Activated gamma-delta T cell treated with anti-CD3 and anti-CD28 coated beads, Interleukin-2, amount 50 U/mL, for 16 hours (primary cell): ENCODE data around the gene EIF4E3.

Source experiments
- DNase-seq: peaks from one replicate; pipeline ENCODE4 v3.0.0-alpha.2; 2020; ENCODE audit warnings: low read depth

The EIF4E3 gene

GRCh38 chr3:71723452-71724170, 1.6 kb downstream of the EIF4E3 start:
- DNase-seq, result peak; percentile 37

GRCh38 chr3:71722693-71723092, 2.5 kb downstream of the EIF4E3 start:
- no peak for DNase-seq

GRCh38 chr3:71721651-71722157, 3.5 kb downstream of the EIF4E3 start:
- DNase-seq, result no peak

GRCh38 chr3:71721002-71721401, 4.2 kb downstream of the EIF4E3 start:
- no peak for DNase-seq

GRCh38 chr3:71718072-71718471, 7.1 kb downstream of the EIF4E3 start:
- no peak for DNase-seq

GRCh38 chr3:71714595-71714994, 10.6 kb downstream of the EIF4E3 start:
- DNase-seq, result no peak

GRCh38 chr3:71713041-71713440, 12.2 kb downstream of the EIF4E3 start:
- DNase-seq, result no peak

GRCh38 chr3:71710906-71711494, 14.2 kb downstream of the EIF4E3 start:
- DNase-seq, result no peak

- DNase-seq, result no peak
Measured at GRCh38 chr3:71709908-71710511, 15.2 kb downstream of the EIF4E3 start.

- no peak for DNase-seq
Measured at GRCh38 chr3:71708476-71709105, 16.6 kb downstream of the EIF4E3 start.

GRCh38 chr3:71707595-71707994, 17.6 kb downstream of the EIF4E3 start:
- DNase-seq, result no peak

GRCh38 chr3:71705681-71706080, 19.5 kb downstream of the EIF4E3 start:
- no peak for DNase-seq

- DNase-seq, result no peak
Measured at GRCh38 chr3:71704915-71705314, 20.3 kb downstream of the EIF4E3 start.

- DNase-seq, result no peak
Measured at GRCh38 chr3:71703797-71704196, 21.4 kb downstream of the EIF4E3 start.

GRCh38 chr3:71702131-71703024, 22.8 kb downstream of the EIF4E3 start:
- DNase-seq, result no peak

GRCh38 chr3:71701251-71701762, 23.9 kb downstream of the EIF4E3 start:
- DNase-seq, result no peak

GRCh38 chr3:71695000-71695482, 30.2 kb downstream of the EIF4E3 start:
- DNase-seq, result no peak

- no peak for DNase-seq
Measured at GRCh38 chr3:71694358-71694999, 30.7 kb downstream of the EIF4E3 start.

- no peak for DNase-seq
Measured at GRCh38 chr3:71693641-71694040, 31.6 kb downstream of the EIF4E3 start.

GRCh38 chr3:71692139-71692538, 33.1 kb downstream of the EIF4E3 start:
- no peak for DNase-seq

GRCh38 chr3:71690341-71690841, 34.8 kb downstream of the EIF4E3 start:
- no peak for DNase-seq
